Hematopoietic multipotent progenitor cell (in vitro differentiated cells): ENCODE results near the gene RERE. TPM values are rescaled to one million over a fixed set of nuclear protein-coding genes. Genes with fewer than 3 reads are reported as not detected.
"Not testable (repeated sequence)": the region's sequence is repeated elsewhere in the genome, so short reads cannot be mapped to it uniquely, and the experiment has no call there.

Experiments
- DNase-seq, 3 donors: peaks; one replicate each; pipeline ENCODE4 v3.0.0-alpha.2; 2011 to 2015; ENCODE audit warnings: low read depth in 2 of 3, low spot score in 2 of 3
- total RNA-seq: library from RNA; depleted of rRNA; stranded (reverse); fragments of >200 nt; gene quantifications from one replicate; pipeline ENCODE4 v1.2.3, GENCODE V29; 2012

RERE gene
- total RNA-seq, 1 donor: 61.9 TPM

DNA sequence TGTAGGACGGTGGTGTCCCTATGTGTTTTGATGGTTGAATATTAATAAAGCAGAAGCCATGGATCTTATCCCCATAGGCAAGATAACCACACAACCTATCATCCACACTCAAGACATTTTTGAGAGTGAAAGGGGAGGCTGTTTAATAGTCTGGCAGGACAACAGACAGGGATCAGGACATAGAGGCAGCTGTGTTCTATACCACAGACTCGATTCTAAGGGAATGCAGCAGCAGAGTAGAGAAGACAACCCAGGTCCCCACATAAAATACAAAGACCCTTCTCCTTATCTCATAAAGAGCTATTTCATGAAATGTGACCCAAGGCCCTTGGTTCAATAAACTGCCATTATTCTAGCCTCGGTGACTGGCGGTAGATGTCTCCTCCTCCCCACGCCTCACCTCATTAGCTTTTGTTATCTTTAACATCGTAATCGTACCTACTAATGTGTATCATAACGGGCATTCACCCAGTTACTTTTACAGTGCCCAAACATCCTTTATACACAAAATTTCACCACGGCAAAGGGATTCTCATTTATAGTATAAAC, 196.3 kb downstream of the RERE start:
- DNase-seq: not testable (repeated sequence)

GRCh38 chr1:8619917-8620502, 197.4 kb downstream of the RERE start:
- not testable (repeated sequence) for DNase-seq

DNA sequence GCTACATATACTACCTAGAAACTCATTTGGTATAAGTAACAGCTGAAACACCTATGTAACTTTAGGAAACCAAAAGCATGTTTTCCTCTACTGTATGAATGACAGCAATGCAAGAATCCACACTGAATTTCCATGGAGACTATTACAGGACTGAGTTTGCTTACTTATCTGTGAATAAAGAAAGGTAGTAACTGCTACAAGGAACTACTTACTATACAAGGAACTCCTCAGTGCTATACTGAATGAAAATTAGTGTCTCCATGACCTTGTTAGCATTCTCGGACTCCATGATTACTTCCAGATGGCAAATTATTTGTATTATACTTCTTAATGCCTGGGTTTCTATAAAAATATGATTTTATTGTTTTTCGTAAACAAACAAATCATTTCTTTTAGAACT, 198.0 kb downstream of the RERE start:
- not testable (repeated sequence) for DNase-seq

DNA sequence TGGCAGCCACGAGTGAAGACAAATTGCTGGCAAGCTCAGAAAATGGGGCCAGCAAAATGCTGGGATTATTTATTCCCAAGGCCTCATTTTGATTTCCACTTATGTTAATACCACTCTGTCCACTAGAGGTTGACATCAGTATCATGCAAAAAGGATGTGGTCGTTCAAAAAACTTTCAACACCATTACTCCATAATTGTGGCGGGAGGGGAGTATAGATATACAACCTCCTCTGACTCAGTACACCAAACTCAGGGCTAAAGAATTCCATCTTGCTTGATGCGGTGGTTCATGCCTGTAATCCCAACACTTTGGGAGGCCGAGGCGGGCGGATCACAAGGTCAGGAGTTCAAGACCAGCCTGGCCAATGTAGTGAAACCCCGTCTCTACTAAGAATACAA, 200.6 kb downstream of the RERE start:
- peak in 1 of 3 donors; percentile 32 for DNase-seq

- not testable (repeated sequence) for DNase-seq
These were observed 205.6 kb downstream of the RERE start for GRCh38 chr1:8611634-8612515.

GRCh38 chr1:8607906-8608305, 209.5 kb downstream of the RERE start:
- no peak for DNase-seq

DNA sequence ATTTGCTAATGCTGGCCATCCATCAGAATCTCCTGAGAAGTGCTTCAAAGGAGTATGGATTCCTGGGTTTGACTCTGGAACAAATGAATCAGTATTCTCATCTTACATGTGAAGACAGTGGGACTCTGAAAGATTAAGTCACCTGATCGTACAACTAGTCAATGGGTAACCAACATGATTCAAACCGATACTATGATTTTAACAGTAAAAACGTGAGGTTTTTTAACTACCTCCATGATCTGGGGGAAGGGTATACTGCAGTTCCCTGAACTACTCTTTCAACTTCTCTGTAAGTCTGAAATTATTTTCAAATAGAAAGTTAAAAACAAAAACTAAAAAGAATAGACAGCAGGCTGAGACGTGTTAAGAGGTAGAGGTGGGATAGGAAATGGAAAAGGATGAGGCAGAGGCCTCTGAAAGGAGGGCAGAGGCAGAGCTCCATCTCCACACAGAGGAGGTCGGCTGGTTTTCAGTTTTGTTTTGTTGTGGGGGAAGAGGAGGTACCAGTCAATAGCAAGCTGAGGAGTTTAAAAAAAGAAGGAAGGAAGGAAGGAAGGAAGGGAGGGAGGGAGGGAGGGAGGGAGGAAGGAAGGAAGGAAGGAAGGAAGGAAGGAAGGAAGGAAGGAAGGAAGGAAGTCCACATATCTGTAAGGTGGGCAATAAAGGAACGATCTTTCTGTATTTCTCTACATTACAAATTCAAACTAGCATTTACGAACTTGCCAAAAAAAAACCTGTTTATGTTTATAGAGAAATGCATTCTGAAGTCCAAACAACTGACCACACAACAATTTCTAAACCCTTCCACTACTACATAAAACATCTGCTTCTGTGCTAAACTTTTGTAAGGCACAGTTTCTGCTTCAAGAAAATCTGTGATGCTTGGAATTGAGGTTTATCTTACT, 213.1 kb downstream of the RERE start:
- peak in 2 of 3 donors; percentile 35 to 52 for DNase-seq

DNA sequence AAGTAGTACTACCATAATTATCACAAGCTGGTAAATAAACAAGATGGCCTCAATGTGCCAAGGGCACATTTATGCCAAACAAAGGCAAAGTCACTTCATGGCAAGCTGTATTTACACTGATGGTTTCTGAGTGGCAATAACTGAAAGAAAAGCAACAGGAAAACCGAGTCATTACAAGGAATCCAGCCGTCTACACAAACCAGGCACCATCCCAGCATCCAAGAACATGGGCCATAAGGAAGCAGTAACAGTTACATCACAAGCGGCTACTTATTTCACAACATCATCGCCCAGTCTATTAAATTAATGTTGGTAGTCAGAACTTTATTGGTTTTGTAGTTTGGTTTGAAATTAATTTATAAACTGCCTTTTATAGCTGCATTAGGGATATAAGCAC, 214.2 kb downstream of the RERE start:
- no peak for DNase-seq

GRCh38 chr1:8602471-8603219, 214.8 kb downstream of the RERE start:
- DNase-seq: no peak

- no peak for DNase-seq
These were observed 217.1 kb downstream of the RERE start for GRCh38 chr1:8600336-8600735.

DNA sequence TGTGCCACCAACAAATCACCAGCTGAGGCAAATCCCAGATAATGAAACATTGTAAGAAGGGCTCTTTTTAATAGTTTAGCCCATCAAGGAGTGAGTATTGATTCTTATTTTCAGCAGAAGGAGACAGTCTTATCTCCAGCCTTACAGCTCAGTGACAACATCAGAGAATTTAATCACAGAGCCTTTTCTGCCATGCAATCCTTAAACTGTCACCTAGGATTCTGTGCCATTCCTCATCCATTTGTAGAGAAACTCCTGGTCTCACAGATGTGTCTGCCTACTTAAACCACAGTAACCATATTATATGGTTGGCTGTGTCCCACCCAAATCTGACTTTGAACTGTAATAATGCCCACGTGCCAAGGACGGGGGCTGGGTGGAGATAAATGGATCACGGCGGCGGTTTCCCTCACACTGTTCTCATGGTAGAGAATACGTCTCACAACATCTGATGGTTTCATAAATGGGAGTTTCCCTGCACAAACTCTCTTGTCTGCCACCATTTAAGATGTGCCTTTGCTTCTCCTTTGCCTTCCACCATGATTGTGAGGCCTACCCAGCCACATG, 217.7 kb downstream of the RERE start:
- DNase-seq: no peak

- DNase-seq: no peak
These were observed 218.7 kb downstream of the RERE start for GRCh38 chr1:8598783-8599182.

- no peak for DNase-seq
These were observed 219.2 kb downstream of the RERE start for GRCh38 chr1:8598060-8598724.

DNA sequence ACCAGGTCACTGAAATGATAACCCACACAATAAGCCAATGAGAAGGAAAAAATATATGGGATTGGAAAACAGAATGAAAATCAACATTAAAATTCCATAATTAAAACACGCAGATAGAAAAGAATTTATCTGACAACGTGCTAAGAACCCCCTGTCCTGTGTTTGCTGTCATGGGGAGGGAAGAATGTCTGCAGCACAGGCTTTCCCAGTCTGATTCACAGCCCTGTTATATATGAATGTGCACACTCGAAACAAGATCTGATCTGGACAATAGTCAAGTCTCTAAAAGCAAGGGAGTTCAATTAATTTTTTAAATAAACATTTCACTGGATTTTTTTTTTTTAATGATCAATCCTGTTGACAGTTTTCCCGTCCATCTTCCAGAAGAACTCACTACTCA, 220.0 kb downstream of the RERE start:
- no peak for DNase-seq

- DNase-seq: no peak
These were observed 221.5 kb downstream of the RERE start for GRCh38 chr1:8595941-8596340.

DNA sequence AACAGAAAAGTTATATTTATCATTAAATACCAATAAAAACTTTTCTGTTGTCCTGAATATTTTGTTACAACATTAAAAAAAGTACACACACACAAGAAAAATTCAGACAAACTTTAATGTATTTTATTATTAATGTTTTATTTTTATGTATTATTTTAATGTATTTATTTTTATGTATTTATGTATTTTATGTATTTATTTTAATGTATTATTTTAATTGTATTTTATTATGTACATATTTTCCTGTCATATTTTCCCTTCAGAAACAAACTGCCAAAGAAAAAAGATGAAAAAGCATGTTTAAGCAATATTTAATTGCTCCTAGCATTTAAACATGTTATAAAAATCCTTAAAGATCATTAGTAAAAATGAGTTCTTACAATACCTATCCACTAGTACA, 222.1 kb downstream of the RERE start:
- no peak for DNase-seq

GRCh38 chr1:8593292-8593691, 224.1 kb downstream of the RERE start:
- DNase-seq: not testable (repeated sequence)

GRCh38 chr1:8591569-8591968, 225.9 kb downstream of the RERE start:
- DNase-seq: no peak

- DNase-seq: no peak
These were observed 226.6 kb downstream of the RERE start for GRCh38 chr1:8590721-8591351.
